HT1080 (cell line): ENCODE measurements around the gene SLC25A46. TPM values are rescaled to one million over a fixed set of nuclear protein-coding genes. Genes with fewer than 3 reads are reported as not detected.
"Not testable (repeated sequence)": the region's sequence is repeated elsewhere in the genome, so short reads cannot be mapped to it uniquely, and the experiment has no call there.

ENCODE experiments used
- DNase-seq: peaks from one replicate; pipeline ENCODE4 v3.0.0-alpha.2; 2015; ENCODE audit warnings: low read depth
- polyA plus RNA-seq, 2 experiments: library from polyadenylated mRNA; depleted of rRNA; stranded (reverse); fragments of >200 nt; gene quantifications; 2 replicates each; pipeline ENCODE4 v1.2.3, GENCODE V29; 2015
- total RNA-seq: library from RNA; depleted of rRNA; stranded (reverse); fragments of >200 nt; shearing (Covaris generic); gene quantifications from 2 replicates; pipeline ENCODE4 v1.2.3, GENCODE V29; 2014; rRNA removed

Gene SLC25A46
- total RNA-seq: 52.5 and 58.7 TPM in 2 replicates
- polyA plus RNA-seq (2015; cell fraction: cytosol; rRNA removed): 30.6 and 33.1 TPM in 2 replicates
- polyA plus RNA-seq (2015; cell fraction: nucleus; rRNA removed): 31.4 and 33.0 TPM in 2 replicates

GRCh38 chr5:110738812-110739651 is at the start of gene SLC25A46:
SLC25A46 (plus strand) TSS chr5:110739007; CDS start chr5:110739120, 113 bp downstream.
- peak; percentile 90 for DNase-seq

- not testable (repeated sequence) for DNase-seq
Observed at GRCh38 chr5:110690587-110690986, 48.2 kb upstream of the SLC25A46 start.

GRCh38 chr5:110692669-110693068 is 46.1 kb upstream of the SLC25A46 start:
- DNase-seq: not testable (repeated sequence)

- no peak for DNase-seq
Observed at GRCh38 chr5:110702300-110702699, 36.5 kb upstream of the SLC25A46 start.

- DNase-seq: no peak
Observed at GRCh38 chr5:110702704-110703103, 36.1 kb upstream of the SLC25A46 start.

- no peak for DNase-seq
Observed at GRCh38 chr5:110703481-110703880, 35.3 kb upstream of the SLC25A46 start.

GRCh38 chr5:110705349-110705748 is 33.5 kb upstream of the SLC25A46 start:
- no peak for DNase-seq

- peak; percentile 10 for DNase-seq
Observed at GRCh38 chr5:110707260-110707844, 31.5 kb upstream of the SLC25A46 start.

- DNase-seq: no peak
Observed at GRCh38 chr5:110716247-110717245, 22.3 kb upstream of the SLC25A46 start.

GRCh38 chr5:110718311-110718710 is 20.5 kb upstream of the SLC25A46 start:
- no peak for DNase-seq

- no peak for DNase-seq
Observed at GRCh38 chr5:110726249-110727024, 12.4 kb upstream of the SLC25A46 start, which contains the start of gene TMEM232. TMEM232 (minus strand) TSS chr5:110726671; CDS start chr5:110667352, 59,319 bp downstream.

GRCh38 chr5:110727025-110727314 is 11.8 kb upstream of the SLC25A46 start:
- no peak for DNase-seq

- not testable (repeated sequence) for DNase-seq
Observed at GRCh38 chr5:110731499-110731898, 7.3 kb upstream of the SLC25A46 start.

GRCh38 chr5:110734101-110734500 is 4.7 kb upstream of the SLC25A46 start:
- DNase-seq: no peak

- DNase-seq: no peak
Observed at GRCh38 chr5:110735556-110735955, 3.3 kb upstream of the SLC25A46 start.

- no peak for DNase-seq
Observed at GRCh38 chr5:110736753-110737152, 2.1 kb upstream of the SLC25A46 start.

GRCh38 chr5:110738503-110738811 is 350 bp upstream of the SLC25A46 start:
- no peak for DNase-seq

- DNase-seq: no peak
Observed at GRCh38 chr5:110751902-110752762, 13.3 kb downstream of the SLC25A46 start.

- DNase-seq: no peak
Observed at GRCh38 chr5:110752953-110753352, 14.1 kb downstream of the SLC25A46 start.

GRCh38 chr5:110753600-110753999 is 14.8 kb downstream of the SLC25A46 start:
- no peak for DNase-seq
